Ishikawa (cell line): ENCODE data around the gene RTL5.

Source experiments
- CREB1 ChIP-seq: IDR thresholded peaks from 2 replicates; pipeline ENCODE4 v1.6.1; 2012; ENCODE audit warnings: low read depth
- EGR1 ChIP-seq: IDR thresholded peaks from 2 replicates; pipeline ENCODE4 v1.6.1; 2012
- TAF1 ChIP-seq: IDR thresholded peaks from 2 replicates; pipeline ENCODE4 v1.6.1; 2012; ENCODE audit warnings: low read depth, mild to moderate bottlenecking

DNA sequence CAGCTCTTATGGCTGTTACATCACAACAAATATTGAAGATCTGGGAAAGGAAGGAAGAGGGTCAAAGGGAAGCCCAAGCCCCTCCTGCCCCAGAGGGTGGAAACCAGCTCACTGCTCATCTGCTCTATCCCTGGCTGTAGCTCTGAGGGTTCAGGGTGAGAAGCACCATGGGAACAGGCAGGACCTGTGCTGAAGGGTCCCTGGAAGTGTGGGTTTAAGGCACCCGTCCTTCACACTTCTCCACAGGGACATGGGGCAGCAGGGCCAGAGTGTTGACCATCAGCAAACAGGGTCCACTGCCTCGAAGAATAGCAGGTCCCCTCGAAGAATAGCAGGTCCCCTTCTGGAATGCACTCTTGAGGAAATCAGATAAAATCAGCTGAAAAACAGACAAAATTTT lies 4.4 kb downstream of the RTL5 start:
- TF ChIP-seq TAF1 (no peak), EGR1 (no peak), CREB1 (no peak)
